ENCODE data around the gene POM121L12. TPM values are rescaled to one million over a fixed set of nuclear protein-coding genes. Genes with fewer than 3 reads are reported as not detected.

POM121L12 gene
- total RNA-seq (2022; extraction: Qiagen RNA extraction), result not detected in 5 replicates

DNA sequence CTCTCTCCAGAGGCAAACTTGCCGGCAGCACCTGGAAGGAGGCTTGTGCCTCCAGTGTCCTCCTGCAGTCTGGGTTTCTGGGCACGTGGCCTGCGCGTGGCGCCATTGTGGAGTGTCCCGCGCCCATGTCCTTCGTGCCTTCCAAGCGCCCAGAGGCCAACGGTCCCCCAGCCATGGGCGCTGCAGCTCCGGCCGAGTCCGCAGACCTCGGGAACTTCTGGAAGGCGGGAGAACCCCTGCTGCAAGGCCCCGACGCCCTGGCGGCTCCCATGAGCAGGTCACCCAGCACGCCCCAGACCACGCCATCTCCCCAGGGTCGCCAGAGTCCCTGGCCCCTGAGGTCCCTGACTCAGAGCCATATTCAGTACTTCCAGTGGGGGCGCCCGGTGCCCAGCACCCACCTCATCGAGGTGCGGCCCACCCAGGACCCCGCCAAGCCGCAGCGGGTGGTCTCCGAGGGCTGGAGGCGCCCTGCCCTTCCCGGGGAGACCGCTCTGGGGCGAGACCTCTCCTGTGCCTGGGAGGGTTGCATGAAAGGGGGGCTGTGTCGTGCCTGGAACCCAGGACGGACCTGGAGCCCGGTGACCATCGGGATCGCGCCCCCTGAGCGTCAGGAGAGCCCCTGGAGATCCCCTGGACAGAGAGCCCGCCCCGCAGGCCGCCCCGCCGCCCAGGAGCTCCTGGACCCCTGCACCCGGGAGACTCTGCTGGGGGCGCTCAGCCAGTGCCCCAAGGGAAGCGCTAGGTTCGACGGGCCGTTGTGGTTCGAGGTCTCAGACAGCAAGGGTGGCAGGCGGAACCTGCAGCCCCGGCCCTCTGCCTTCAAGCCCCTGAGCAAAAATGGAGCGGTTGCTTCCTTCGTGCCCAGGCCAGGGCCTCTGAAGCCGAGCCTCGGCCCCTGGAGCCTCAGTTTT is at the start of gene POM121L12:
TSS of gene POM121L12 (plus strand) at position 135 of the 914 bp plus-strand sequence. CDS start at position 174, 39 bp downstream.

